ENCODE data around the gene DGCR8.

GRCh38 chr22:20145832-20146223 is 65.8 kb downstream of the DGCR8 start:
- TF ChIP-seq POLR2A (IDR thresholded peaks at IDR 0.05), result no peak
- TF ChIP-seq POLR2AphosphoS5 (IDR thresholded peaks at IDR 0.05), result no peak
- TF ChIP-seq CTCF (IDR thresholded peaks at IDR 0.05), result no peak
